Measurements from ENCODE around the gene SUN5. TPM values are rescaled to one million over a fixed set of nuclear protein-coding genes. Genes with fewer than 3 reads are reported as not detected.

The SUN5 gene
- total and polyA plus RNA-seq, 4 donors = not detected

DNA sequence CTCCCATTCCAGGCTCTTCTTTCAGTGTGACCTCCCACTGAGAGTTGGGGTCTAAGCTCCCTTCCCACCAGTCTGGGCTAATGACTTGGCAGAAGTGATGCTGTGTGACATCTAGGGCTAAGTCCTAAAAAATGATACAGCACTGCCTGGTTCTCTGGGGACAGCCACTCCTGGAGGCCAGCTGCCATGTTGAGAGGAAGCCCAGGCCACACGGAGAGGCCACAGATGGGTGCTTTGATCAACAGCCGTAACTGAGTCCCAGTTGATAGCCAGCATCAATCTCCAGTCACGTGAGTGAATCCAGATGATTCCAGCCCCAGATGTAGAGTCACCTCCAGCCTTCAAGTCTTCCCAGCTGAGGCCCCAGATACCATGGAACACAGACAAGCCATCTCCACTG lies 13.8 kb downstream of the SUN5 start:
- no peaks in the 10 kb centered on the region for H3K36me3 ChIP-seq (ENCODE audit: control insufficient read depth in 4 of 4, insufficient read depth in 3 of 4, low read depth in 1 of 4, low read length in 3 of 4)
- DNase-seq (ENCODE audit: low spot score) = no peak
- no peaks in the 10 kb centered on the region for H3K4me1 ChIP-seq (ENCODE audit: control insufficient read depth in 4 of 4, insufficient read depth in 4 of 4, low read length in 3 of 4)
- TF ChIP-seq EGR1 (IDR thresholded peaks at IDR 0.05; ENCODE audit: low read depth in 2 of 2) (no peak), JUND (IDR thresholded peaks at IDR 0.05) (no peak), NR2F2 (IDR thresholded peaks at IDR 0.05) (no peak), RAD21 (IDR thresholded peaks at IDR 0.05) (no peak), HNF4G (IDR thresholded peaks at IDR 0.05) (no peak), GABPA (IDR thresholded peaks at IDR 0.05 in 1 of 2, conservative IDR thresholded peaks at IDR 0.05 in 1 of 2) (no peak), FOXA1 (IDR thresholded peaks at IDR 0.05) (no peak), RXRA (IDR thresholded peaks at IDR 0.05) (no peak), HNF4A (conservative IDR thresholded peaks at IDR 0.05) (no peak), TAF1 (conservative IDR thresholded peaks at IDR 0.05) (no peak), SP1 (IDR thresholded peaks at IDR 0.05) (no peak)
- TF ChIP-seq, protein P1, sequence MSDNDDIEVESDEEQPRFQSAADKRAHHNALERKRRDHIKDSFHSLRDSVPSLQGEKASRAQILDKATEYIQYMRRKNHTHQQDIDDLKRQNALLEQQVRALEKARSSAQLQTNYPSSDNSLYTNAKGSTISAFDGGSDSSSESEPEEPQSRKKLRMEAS (IDR thresholded peaks at IDR 0.05) = no peak
- TF ChIP-seq, protein P2, sequence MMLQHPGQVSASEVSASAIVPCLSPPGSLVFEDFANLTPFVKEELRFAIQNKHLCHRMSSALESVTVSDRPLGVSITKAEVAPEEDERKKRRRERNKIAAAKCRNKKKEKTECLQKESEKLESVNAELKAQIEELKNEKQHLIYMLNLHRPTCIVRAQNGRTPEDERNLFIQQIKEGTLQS (IDR thresholded peaks at IDR 0.05) = no peak
- TF ChIP-seq, protein P3, sequence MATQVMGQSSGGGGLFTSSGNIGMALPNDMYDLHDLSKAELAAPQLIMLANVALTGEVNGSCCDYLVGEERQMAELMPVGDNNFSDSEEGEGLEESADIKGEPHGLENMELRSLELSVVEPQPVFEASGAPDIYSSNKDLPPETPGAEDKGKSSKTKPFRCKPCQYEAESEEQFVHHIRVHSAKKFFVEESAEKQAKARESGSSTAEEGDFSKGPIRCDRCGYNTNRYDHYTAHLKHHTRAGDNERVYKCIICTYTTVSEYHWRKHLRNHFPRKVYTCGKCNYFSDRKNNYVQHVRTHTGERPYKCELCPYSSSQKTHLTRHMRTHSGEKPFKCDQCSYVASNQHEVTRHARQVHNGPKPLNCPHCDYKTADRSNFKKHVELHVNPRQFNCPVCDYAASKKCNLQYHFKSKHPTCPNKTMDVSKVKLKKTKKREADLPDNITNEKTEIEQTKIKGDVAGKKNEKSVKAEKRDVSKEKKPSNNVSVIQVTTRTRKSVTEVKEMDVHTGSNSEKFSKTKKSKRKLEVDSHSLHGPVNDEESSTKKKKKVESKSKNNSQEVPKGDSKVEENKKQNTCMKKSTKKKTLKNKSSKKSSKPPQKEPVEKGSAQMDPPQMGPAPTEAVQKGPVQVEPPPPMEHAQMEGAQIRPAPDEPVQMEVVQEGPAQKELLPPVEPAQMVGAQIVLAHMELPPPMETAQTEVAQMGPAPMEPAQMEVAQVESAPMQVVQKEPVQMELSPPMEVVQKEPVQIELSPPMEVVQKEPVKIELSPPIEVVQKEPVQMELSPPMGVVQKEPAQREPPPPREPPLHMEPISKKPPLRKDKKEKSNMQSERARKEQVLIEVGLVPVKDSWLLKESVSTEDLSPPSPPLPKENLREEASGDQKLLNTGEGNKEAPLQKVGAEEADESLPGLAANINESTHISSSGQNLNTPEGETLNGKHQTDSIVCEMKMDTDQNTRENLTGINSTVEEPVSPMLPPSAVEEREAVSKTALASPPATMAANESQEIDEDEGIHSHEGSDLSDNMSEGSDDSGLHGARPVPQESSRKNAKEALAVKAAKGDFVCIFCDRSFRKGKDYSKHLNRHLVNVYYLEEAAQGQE (IDR thresholded peaks at IDR 0.05) = no peak
- TF ChIP-seq, protein P4, sequence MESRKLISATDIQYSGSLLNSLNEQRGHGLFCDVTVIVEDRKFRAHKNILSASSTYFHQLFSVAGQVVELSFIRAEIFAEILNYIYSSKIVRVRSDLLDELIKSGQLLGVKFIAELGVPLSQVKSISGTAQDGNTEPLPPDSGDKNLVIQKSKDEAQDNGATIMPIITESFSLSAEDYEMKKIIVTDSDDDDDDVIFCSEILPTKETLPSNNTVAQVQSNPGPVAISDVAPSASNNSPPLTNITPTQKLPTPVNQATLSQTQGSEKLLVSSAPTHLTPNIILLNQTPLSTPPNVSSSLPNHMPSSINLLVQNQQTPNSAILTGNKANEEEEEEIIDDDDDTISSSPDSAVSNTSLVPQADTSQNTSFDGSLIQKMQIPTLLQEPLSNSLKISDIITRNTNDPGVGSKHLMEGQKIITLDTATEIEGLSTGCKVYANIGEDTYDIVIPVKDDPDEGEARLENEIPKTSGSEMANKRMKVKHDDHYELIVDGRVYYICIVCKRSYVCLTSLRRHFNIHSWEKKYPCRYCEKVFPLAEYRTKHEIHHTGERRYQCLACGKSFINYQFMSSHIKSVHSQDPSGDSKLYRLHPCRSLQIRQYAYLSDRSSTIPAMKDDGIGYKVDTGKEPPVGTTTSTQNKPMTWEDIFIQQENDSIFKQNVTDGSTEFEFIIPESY (IDR thresholded peaks at IDR 0.05) = no peak
- TF ChIP-seq, protein P5, sequence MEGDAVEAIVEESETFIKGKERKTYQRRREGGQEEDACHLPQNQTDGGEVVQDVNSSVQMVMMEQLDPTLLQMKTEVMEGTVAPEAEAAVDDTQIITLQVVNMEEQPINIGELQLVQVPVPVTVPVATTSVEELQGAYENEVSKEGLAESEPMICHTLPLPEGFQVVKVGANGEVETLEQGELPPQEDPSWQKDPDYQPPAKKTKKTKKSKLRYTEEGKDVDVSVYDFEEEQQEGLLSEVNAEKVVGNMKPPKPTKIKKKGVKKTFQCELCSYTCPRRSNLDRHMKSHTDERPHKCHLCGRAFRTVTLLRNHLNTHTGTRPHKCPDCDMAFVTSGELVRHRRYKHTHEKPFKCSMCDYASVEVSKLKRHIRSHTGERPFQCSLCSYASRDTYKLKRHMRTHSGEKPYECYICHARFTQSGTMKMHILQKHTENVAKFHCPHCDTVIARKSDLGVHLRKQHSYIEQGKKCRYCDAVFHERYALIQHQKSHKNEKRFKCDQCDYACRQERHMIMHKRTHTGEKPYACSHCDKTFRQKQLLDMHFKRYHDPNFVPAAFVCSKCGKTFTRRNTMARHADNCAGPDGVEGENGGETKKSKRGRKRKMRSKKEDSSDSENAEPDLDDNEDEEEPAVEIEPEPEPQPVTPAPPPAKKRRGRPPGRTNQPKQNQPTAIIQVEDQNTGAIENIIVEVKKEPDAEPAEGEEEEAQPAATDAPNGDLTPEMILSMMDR (IDR thresholded peaks at IDR 0.05; ENCODE audit: low read depth, low read length, missing input control) = no peak
- no peak overlapping the region for H3K9ac ChIP-seq (ENCODE audit: low read depth in 1 of 2, low read length in 2 of 2)
- H3K4me3 ChIP-seq (ENCODE audit: low read depth in 1 of 3, low read length in 3 of 3) = no peak overlapping the region
- WGBS = 76% methylated on average over 3 of the region's 3 CpGs
- H3K27ac ChIP-seq (ENCODE audit: low read depth in 1 of 2, low read length in 2 of 2) = no peak overlapping the region
- no peaks in the 10 kb centered on the region for H3K27me3 ChIP-seq (ENCODE audit: control insufficient read depth in 4 of 4, insufficient read depth in 4 of 4, low read length in 3 of 4)
- peaks cover 0 to 4% (median 1%) of the 10 kb centered on the region in 4 donors for H3K9me3 ChIP-seq (ENCODE audit: control insufficient read depth in 4 of 4, low read length in 3 of 4)
